Vagina (tissue), 2 donors: ENCODE results near the gene CREG2. TPM values are rescaled to one million over a fixed set of nuclear protein-coding genes. Genes with fewer than 3 reads are reported as not detected.
A peak's percentile ranks its signal among the peaks of the same experiment; 100 is the strongest.

Experiments used
- DNase-seq, 2 donors: peaks; one replicate each; pipeline ENCODE4 v3.0.0-alpha.2; 2017; ENCODE audit errors: extremely low spot score in 2 of 2
- H3K27ac ChIP-seq: fragments of 200-600 bp; sonication (generic); one replicate; pipeline ENCODE4 v1.5.1; 2019
- H3K27me3 ChIP-seq: fragments of 200-600 bp; sonication (generic); one replicate; pipeline ENCODE4 v1.5.1; 2019
- H3K36me3 ChIP-seq, 2 donors: fragments of 200-600 bp; sonication (generic); one replicate each; pipeline ENCODE4 v1.5.1; 2017 to 2019
- H3K4me1 ChIP-seq: fragments of 200-600 bp; sonication (generic); one replicate; pipeline ENCODE4 v1.5.1; 2019
- H3K4me3 ChIP-seq, 2 donors: fragments of 200-600 bp; sonication (generic); 1 replicate in 1 of 2; 2 replicates in 1 of 2; pipeline ENCODE4 v1.5.1; 2016 to 2019
- H3K9me3 ChIP-seq: fragments of 200-600 bp; sonication (generic); one replicate; pipeline ENCODE4 v1.5.1; 2019
- POLR2A ChIP-seq, 2 donors: fragments of 450-650 bp; IDR thresholded peaks; one replicate each; pipeline ENCODE4 v1.6.1; 2017; ENCODE audit warnings: antibody characterized with exemption in 2 of 2, mild to moderate bottlenecking in 2 of 2, moderate library complexity in 2 of 2
- POLR2AphosphoS5 ChIP-seq, 2 donors: sonication (generic); formaldehyde crosslinking; IDR thresholded peaks; one replicate each; pipeline ENCODE4 v1.9.0; 2017; ENCODE audit warnings: antibody characterized with exemption in 2 of 2, mild to moderate bottlenecking in 2 of 2, low read depth in 1 of 2; ENCODE audit not compliant: insufficient read depth in 1 of 2
- intact Hi-C: fragments of 100-400 bp; cut with DNase I; formaldehyde crosslinking; loops from one replicate; pipeline ENCODE4 v1.15.1; 2023
- total RNA-seq: library from RNA; depleted of rRNA; stranded (reverse); fragments of >200 nt; gene quantifications from one replicate; pipeline ENCODE4 v1.2.3, GENCODE V29; 2016
- TF ChIP-seq, protein P1 (sequence below), 3 experiments: fragments of 450-650 bp in 2 of 3; fragments of 200-600 bp in 1 of 3; sonication (generic) in 1 of 3; IDR thresholded peaks; one replicate each; pipeline ENCODE4 v1.5.1; 2017 to 2019; ENCODE audit warnings: antibody characterized with exemption in 3 of 3, mild to moderate bottlenecking in 2 of 3, moderate library complexity in 2 of 3

CREG2 gene
- total RNA-seq, 1 donor from 2014 or later: 0.25 TPM

DNA sequence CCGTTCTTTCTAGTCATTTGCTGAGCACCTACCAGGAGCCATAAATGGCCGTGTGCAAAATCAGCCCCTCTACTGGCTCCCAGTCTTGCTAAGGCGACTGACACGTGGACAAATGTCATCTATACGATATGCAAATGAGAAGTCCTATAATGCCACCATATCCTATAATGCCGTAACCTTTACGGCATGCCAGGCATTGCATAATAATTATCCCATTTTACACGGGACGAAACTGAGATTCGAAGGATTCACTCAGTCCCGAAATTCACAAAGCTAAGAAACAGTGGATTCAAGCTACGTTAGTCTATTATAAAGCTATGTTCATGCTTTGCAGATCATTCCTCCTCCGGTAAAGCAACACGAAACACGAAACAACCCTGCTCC is 44.7 kb downstream of the CREG2 start:
- Histone ChIP-seq H3K36me3 (no peaks in the 10 kb centered on the region), H3K4me3 (no peak overlapping the region), H3K27ac (no peak overlapping the region), H3K4me1 (no peaks in the 10 kb centered on the region), H3K9me3 (no peaks in the 10 kb centered on the region), H3K27me3 (no peaks in the 10 kb centered on the region)
- TF ChIP-seq POLR2A (IDR thresholded peaks at IDR 0.05) (no peak), POLR2AphosphoS5 (IDR thresholded peaks at IDR 0.05; ENCODE audit: insufficient read depth in 1 of 2, low read depth in 1 of 2) (no peak)
- TF ChIP-seq, protein P1, sequence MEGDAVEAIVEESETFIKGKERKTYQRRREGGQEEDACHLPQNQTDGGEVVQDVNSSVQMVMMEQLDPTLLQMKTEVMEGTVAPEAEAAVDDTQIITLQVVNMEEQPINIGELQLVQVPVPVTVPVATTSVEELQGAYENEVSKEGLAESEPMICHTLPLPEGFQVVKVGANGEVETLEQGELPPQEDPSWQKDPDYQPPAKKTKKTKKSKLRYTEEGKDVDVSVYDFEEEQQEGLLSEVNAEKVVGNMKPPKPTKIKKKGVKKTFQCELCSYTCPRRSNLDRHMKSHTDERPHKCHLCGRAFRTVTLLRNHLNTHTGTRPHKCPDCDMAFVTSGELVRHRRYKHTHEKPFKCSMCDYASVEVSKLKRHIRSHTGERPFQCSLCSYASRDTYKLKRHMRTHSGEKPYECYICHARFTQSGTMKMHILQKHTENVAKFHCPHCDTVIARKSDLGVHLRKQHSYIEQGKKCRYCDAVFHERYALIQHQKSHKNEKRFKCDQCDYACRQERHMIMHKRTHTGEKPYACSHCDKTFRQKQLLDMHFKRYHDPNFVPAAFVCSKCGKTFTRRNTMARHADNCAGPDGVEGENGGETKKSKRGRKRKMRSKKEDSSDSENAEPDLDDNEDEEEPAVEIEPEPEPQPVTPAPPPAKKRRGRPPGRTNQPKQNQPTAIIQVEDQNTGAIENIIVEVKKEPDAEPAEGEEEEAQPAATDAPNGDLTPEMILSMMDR (IDR thresholded peaks at IDR 0.05): no peak
- no peak for DNase-seq
- intact Hi-C loops: no loop called here

DNA sequence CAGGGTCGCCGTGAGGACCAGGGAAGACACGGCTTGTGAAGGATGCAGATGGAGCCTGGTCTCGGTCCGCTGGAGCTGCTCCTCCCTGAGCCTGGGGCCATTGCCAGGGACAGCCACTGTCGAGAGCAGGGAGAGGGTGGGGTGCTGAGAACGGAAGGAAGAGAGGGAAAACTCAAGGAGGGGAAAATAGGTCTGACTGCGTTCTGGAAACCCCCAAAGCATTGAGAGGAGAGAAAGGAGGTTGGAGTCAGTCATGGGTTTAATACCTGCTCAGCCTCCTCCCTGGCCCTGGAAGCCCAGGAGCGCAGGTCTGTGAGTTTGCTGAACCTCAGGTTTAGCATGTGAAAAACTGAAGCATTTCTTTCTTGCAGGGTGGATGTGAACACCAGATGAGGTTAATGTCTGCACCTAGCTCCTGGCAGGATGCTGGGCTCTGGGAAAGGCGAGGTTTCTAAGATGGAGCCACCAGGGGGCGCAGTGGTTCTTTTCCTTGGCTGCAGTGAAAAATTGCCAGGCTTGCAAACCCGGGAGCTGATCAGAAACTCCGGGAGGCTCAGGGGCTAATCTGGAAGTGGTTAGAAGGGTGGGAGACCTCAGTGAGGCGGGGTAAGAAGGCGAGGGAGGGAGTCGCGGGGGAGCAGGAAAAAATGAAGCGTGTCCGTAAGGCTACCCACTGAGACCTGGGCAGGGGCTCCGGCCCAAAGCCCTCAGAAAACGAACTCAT is 45.2 kb downstream of the CREG2 start:
- Histone ChIP-seq H3K4me3 (no peak overlapping the region), H3K9me3 (no peaks in the 10 kb centered on the region), H3K27me3 (no peaks in the 10 kb centered on the region), H3K4me1 (no peaks in the 10 kb centered on the region), H3K36me3 (no peaks in the 10 kb centered on the region), H3K27ac (no peak overlapping the region)
- intact Hi-C loops: no loop called here
- DNase-seq: no peak
- no peak for TF ChIP-seq POLR2A (IDR thresholded peaks at IDR 0.05)
- TF ChIP-seq, protein P1 (IDR thresholded peaks at IDR 0.05): peak; percentile 46 to 72 (median 61)

- Histone ChIP-seq H3K27ac (no peak overlapping the region), H3K36me3 (no peaks in the 10 kb centered on the region), H3K9me3 (no peaks in the 10 kb centered on the region), H3K27me3 (no peaks in the 10 kb centered on the region), H3K4me3 (no peak overlapping the region), H3K4me1 (no peaks in the 10 kb centered on the region)
- TF ChIP-seq POLR2A (IDR thresholded peaks at IDR 0.05) (no peak), POLR2AphosphoS5 (IDR thresholded peaks at IDR 0.05; ENCODE audit: insufficient read depth in 1 of 2, low read depth in 1 of 2) (no peak)
- TF ChIP-seq, protein P1 (IDR thresholded peaks at IDR 0.05): no peak
- intact Hi-C loops: no loop called here
- DNase-seq: no peak
These were observed 45.9 kb downstream of the CREG2 start for GRCh38 chr2:101341421-101341820.

DNA sequence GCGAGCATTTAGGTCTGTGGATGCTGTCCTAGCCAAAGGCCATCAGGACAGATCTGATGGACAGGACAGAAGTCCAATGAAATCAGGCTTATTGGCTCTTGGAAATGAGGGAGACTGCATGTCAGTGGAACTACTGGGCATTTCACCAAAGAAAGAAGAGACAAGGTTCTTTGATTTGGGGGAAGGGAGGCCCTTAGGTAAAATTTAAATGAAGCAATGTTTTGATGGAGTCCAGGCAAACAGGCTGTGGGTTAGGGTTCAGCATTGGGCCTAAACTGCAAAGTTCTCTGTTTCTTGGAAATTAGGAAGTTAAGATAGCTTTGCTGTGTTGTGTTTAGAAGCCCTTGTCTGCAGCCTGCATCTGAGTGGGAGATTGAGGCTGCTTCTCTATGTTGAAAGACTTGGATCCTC is 47.2 kb downstream of the CREG2 start:
- Histone ChIP-seq H3K9me3 (no peaks in the 10 kb centered on the region), H3K36me3 (no peaks in the 10 kb centered on the region), H3K27ac (no peak overlapping the region), H3K4me1 (no peaks in the 10 kb centered on the region), H3K4me3 (no peak overlapping the region), H3K27me3 (no peaks in the 10 kb centered on the region)
- intact Hi-C loops: no loop called here
- no peak for TF ChIP-seq POLR2AphosphoS5 (IDR thresholded peaks at IDR 0.05; ENCODE audit: insufficient read depth in 1 of 2, low read depth in 1 of 2)
- TF ChIP-seq, protein P1 (IDR thresholded peaks at IDR 0.05): no peak
- no peak for TF ChIP-seq POLR2A (IDR thresholded peaks at IDR 0.05)
- DNase-seq: no peak

DNA sequence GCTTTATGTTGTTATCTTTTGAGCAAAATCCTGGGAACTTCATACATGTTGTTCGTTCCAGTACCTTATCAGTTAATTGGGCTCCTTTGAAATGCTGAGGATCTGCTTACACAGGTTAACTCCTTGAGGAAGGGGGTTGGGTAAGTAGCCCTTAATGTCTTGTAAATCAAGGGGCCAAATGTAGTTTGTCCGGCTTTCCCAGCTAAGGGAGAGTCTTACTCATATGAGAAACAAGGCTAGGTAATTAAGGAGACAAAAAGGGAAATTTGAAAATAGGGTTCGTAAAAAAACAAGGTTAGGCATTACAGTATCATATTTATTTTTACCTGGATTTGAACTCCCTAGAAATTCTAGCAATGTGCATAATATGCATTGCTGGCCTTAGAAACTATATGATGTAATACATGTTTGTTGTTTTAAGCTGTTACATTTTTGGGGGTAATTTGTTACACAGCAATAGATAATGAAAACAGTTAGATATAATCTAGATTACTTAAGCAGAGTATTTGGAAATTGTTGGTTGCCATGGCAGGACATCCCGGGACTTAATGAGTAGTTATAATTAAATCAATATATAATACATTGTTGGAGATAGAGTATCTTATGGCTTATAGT is 47.9 kb downstream of the CREG2 start:
- Histone ChIP-seq H3K9me3 (no peaks in the 10 kb centered on the region), H3K36me3 (no peaks in the 10 kb centered on the region), H3K27ac (no peak overlapping the region), H3K4me3 (no peak overlapping the region), H3K4me1 (no peaks in the 10 kb centered on the region), H3K27me3 (no peaks in the 10 kb centered on the region)
- intact Hi-C loops: no loop called here
- TF ChIP-seq POLR2A (IDR thresholded peaks at IDR 0.05) (no peak), POLR2AphosphoS5 (IDR thresholded peaks at IDR 0.05; ENCODE audit: insufficient read depth in 1 of 2, low read depth in 1 of 2) (no peak)
- TF ChIP-seq, protein P1 (IDR thresholded peaks at IDR 0.05): no peak
- DNase-seq: no peak
